KMS-11 (cell line): ENCODE measurements around the gene OCSTAMP.

Source experiments
- H2AFZ ChIP-seq: fragments of 200-600 bp; sonication (generic); 2 replicates; pipeline ENCODE4 v1.6.1; 2016; ENCODE audit warnings: antibody characterized with exemption, mixed run types, low read depth
- H3K27ac ChIP-seq: fragments of 200-600 bp; sonication (generic); 2 replicates; pipeline ENCODE4 v1.6.1; 2016; ENCODE audit warnings: mild to moderate bottlenecking, mixed run types
- H3K27me3 ChIP-seq: fragments of 200-600 bp; sonication (generic); 2 replicates; pipeline ENCODE4 v1.6.1; 2017; ENCODE audit warnings: mild to moderate bottlenecking, low read depth, mixed run types, moderate library complexity; ENCODE audit not compliant: insufficient read depth
- H3K36me3 ChIP-seq: fragments of 200-600 bp; sonication (generic); 2 replicates; pipeline ENCODE4 v1.6.1; 2017; ENCODE audit warnings: mild to moderate bottlenecking, mixed run types; ENCODE audit not compliant: insufficient read depth
- H3K4me1 ChIP-seq: fragments of 200-600 bp; sonication (generic); 2 replicates; pipeline ENCODE4 v1.6.1; 2016; ENCODE audit warnings: mild to moderate bottlenecking, low read depth, mixed run types; ENCODE audit not compliant: poor library complexity, severe bottlenecking
- H3K4me2 ChIP-seq: fragments of 200-600 bp; sonication (generic); 2 replicates; pipeline ENCODE4 v1.7.0; 2016; ENCODE audit warnings: mild to moderate bottlenecking, mixed run types
- H3K4me3 ChIP-seq: fragments of 200-600 bp; sonication (generic); IDR thresholded peaks from 2 replicates; pipeline ENCODE4 v1.6.1; 2017; ENCODE audit warnings: low read depth, low read length, mixed read lengths; ENCODE audit not compliant: insufficient read depth
- H3K79me2 ChIP-seq: fragments of 200-600 bp; sonication (generic); 2 replicates; pipeline ENCODE4 v1.6.1; 2016; ENCODE audit warnings: low read depth, mixed run types; ENCODE audit not compliant: insufficient read depth
- H3K9ac ChIP-seq: fragments of 200-600 bp; sonication (generic); 2 replicates; pipeline ENCODE4 v1.6.1; 2016; ENCODE audit warnings: mild to moderate bottlenecking, mixed run types
- H4K20me1 ChIP-seq: fragments of 200-600 bp; sonication (generic); 2 replicates; pipeline ENCODE4 v1.6.1; 2016; ENCODE audit warnings: mild to moderate bottlenecking, mixed run types; ENCODE audit not compliant: insufficient read depth
- CTCF ChIP-seq: fragments of 200-600 bp; sonication (generic); conservative IDR thresholded peaks from 2 replicates; pipeline ENCODE4 v1.6.1; 2017; ENCODE audit warnings: low read depth, mild to moderate bottlenecking, antibody characterized with exemption, low read length, moderate library complexity, mixed read lengths

Gene OCSTAMP

GRCh38 chr20:46563170-46563859 is 12.9 kb upstream of the OCSTAMP start:
- Histone ChIP-seq H3K4me3 (no peak overlapping the region), H2AFZ (peak overlapping the region; percentile 44; the same call in 1 of the 2 replicates), H3K27me3 (no peaks in the 10 kb centered on the region), H3K4me1 (no peaks in the 10 kb centered on the region), H3K4me2 (no peak overlapping the region), H4K20me1 (no peaks in the 10 kb centered on the region), H3K36me3 (no peaks in the 10 kb centered on the region), H3K9ac (no peak overlapping the region), H3K79me2 (no peaks in the 10 kb centered on the region), H3K27ac (no peak overlapping the region)
- TF ChIP-seq CTCF, result no peak

- Histone ChIP-seq H3K4me2 (peak overlapping the region; percentile 12; the same call in 1 of the 2 replicates), H3K4me1 (no peaks in the 10 kb centered on the region), H3K9ac (no peak overlapping the region), H3K27ac (no peak overlapping the region), H4K20me1 (no peaks in the 10 kb centered on the region), H3K36me3 (no peaks in the 10 kb centered on the region), H2AFZ (peak overlapping the region; percentile 44), H3K79me2 (no peaks in the 10 kb centered on the region), H3K27me3 (no peaks in the 10 kb centered on the region), H3K4me3 (no peak overlapping the region)
- peak; percentile 96 for TF ChIP-seq CTCF
These were observed 12.1 kb upstream of the OCSTAMP start for GRCh38 chr20:46562373-46563169.

- Histone ChIP-seq H3K4me1 (no peaks in the 10 kb centered on the region), H3K4me3 (no peak overlapping the region), H3K36me3 (no peaks in the 10 kb centered on the region), H2AFZ (peak overlapping the region; percentile 44), H4K20me1 (no peaks in the 10 kb centered on the region), H3K27me3 (no peaks in the 10 kb centered on the region), H3K27ac (no peak overlapping the region), H3K79me2 (no peaks in the 10 kb centered on the region), H3K4me2 (peak overlapping the region; percentile 12; the same call in 1 of the 2 replicates), H3K9ac (no peak overlapping the region)
- no peak for TF ChIP-seq CTCF
These were observed 11.5 kb upstream of the OCSTAMP start for GRCh38 chr20:46562009-46562372.

- no peak overlapping the region for H2AFZ ChIP-seq
These were observed 9.4 kb upstream of the OCSTAMP start for GRCh38 chr20:46559685-46560440.

More at GRCh38 chr20:46559685-46560440, 9.4 kb upstream of the OCSTAMP start:
- Histone ChIP-seq H3K27me3 (no peaks in the 10 kb centered on the region), H3K4me1 (peaks cover 9% of the 10 kb centered on the region), H3K4me2 (no peak overlapping the region), H3K4me3 (no peak overlapping the region), H3K27ac (no peak overlapping the region), H4K20me1 (no peaks in the 10 kb centered on the region), H3K9ac (no peak overlapping the region), H3K36me3 (no peaks in the 10 kb centered on the region), H3K79me2 (no peaks in the 10 kb centered on the region)
- no peak for TF ChIP-seq CTCF
